T-helper 2 cell (primary cell): ENCODE measurements around the gene PLAGL2.
"Not testable (repeated sequence)": the region's sequence is repeated elsewhere in the genome, so short reads cannot be mapped to it uniquely, and the experiment has no call there.

Experiments
- DNase-seq, 5 experiments: peaks; one replicate each; pipeline versions ENCODE4 v3.0.0 to v3.0.0-alpha.2; 2012 to 2022

Gene PLAGL2

GRCh38 chr20:32204205-32205109 lies 3.1 kb downstream of the PLAGL2 start:
- DNase-seq: peak in 1 of 5 experiments; percentile 68

- DNase-seq: peak in 1 of 5 experiments; percentile 54
Measured at GRCh38 chr20:32203356-32204204, 4.0 kb downstream of the PLAGL2 start.

GRCh38 chr20:32201977-32202363 lies 5.6 kb downstream of the PLAGL2 start:
- DNase-seq: no peak

- DNase-seq: no peak
Measured at GRCh38 chr20:32201296-32201976, 6.1 kb downstream of the PLAGL2 start.

- DNase-seq: no peak
Measured at GRCh38 chr20:32199006-32199405, 8.5 kb downstream of the PLAGL2 start.

- not testable (repeated sequence) for DNase-seq
Measured at GRCh38 chr20:32197136-32197535, 10.4 kb downstream of the PLAGL2 start.

GRCh38 chr20:32196613-32197012 lies 10.9 kb downstream of the PLAGL2 start:
- DNase-seq: not testable (repeated sequence)

GRCh38 chr20:32195581-32195980 lies 12.0 kb downstream of the PLAGL2 start:
- DNase-seq: no peak

GRCh38 chr20:32193996-32194395 lies 13.5 kb downstream of the PLAGL2 start:
- no peak for DNase-seq

GRCh38 chr20:32193336-32193735 lies 14.2 kb downstream of the PLAGL2 start:
- not testable (repeated sequence) for DNase-seq

GRCh38 chr20:32192698-32193097 lies 14.8 kb downstream of the PLAGL2 start:
- DNase-seq: no peak

- no peak for DNase-seq
Measured at GRCh38 chr20:32191873-32192272, 15.7 kb downstream of the PLAGL2 start.

GRCh38 chr20:32191422-32191821 lies 16.1 kb downstream of the PLAGL2 start:
- DNase-seq: no peak

- DNase-seq: no peak
Measured at GRCh38 chr20:32190616-32191415, 16.7 kb downstream of the PLAGL2 start.

- DNase-seq: peak in 4 of 5 experiments; percentile 17 to 62 (median 37)
Measured at GRCh38 chr20:32189691-32190615, 17.6 kb downstream of the PLAGL2 start.

- no peak for DNase-seq
Measured at GRCh38 chr20:32189123-32189410, 18.5 kb downstream of the PLAGL2 start.

- DNase-seq: no peak
Measured at GRCh38 chr20:32188376-32189122, 19.0 kb downstream of the PLAGL2 start.

GRCh38 chr20:32186506-32186905 lies 21.0 kb downstream of the PLAGL2 start:
- DNase-seq: no peak

GRCh38 chr20:32184961-32185603 lies 22.5 kb downstream of the PLAGL2 start:
- DNase-seq: no peak
